Skin of body (tissue), 3 donors: Measurements from ENCODE around the gene DCAF12L1. TPM values are rescaled to one million over a fixed set of nuclear protein-coding genes. Genes with fewer than 3 reads are reported as not detected.

Source experiments
- DNase-seq: peaks from one replicate; lab custom pipeline; 2025; lab: John Stamatoyannopoulos, UW
- small RNA-seq: library from RNA; depleted of rRNA; stranded (forward); fragments of <200 nt; gene quantifications from one replicate; pipeline ENCODE3, GENCODE V24; 2014; ENCODE audit warnings: low replicate concordance
- total RNA-seq: library from RNA; depleted of rRNA; stranded (reverse); fragments of >200 nt; gene quantifications from one replicate; pipeline ENCODE4 v1.2.3, GENCODE V29; 2014

DCAF12L1 gene
- total RNA-seq: 0.89 TPM

DNA sequence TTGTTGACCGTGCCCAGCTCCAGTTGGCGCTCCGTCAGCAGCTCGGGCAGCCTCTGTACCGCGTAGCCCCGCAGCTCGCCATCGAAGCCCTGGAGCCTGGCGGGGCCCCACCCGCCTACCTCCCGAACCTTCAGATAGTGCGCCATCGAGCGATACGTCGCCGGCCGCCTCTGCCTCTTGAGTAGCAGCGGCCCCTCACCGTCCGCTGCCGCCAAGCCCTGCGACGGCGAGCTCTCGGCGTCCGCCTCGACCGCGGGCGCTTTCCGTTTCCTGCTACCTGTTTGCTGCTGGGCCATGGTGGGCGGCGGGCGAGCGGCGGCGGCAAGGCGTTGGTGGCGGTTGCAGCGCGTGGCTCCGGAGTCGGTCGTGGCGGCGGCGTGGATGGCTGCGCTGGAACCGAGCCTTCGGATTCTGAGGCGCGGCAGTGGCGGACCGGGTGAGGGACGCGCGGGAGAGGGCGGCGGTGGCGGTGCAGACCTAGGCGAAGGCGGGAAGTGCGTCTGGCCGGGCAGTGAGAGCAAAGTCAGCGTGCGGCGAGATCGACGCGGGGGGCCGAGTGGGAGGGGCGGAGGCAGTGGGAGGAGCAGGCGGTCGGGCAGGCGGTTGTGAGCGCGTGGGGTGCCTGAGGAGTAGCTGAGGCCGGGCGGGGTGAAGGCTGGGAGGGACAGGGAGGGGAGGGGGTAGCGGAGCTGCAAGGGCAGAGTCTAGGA is at the start of gene DCAF12L1:
Gene DCAF12L1 (minus strand): TSS at position 502 of the 710 bp plus-strand sequence. CDS start 206 bp downstream, at position 296.
- no peak for DNase-seq

DNA sequence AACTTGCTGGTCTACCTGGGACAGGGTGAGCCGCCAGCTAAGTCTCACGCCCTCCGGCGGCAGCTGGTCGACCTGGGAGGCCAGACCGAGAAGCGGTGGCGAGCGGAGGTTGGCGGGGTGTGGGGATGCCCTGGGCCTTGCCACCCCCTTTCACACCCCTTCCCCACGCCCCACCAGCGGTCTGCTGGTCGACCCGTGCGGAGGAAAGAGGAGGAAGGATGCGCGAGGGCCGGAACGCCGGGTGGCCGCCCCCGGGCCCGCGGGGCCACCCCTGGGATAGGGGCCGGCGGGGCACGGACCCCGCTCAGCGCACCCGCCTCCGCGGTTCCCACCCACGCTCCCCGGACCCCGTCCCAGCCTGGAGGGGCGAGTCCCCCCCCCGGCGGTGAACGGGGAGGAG is 28.3 kb upstream of the DCAF12L1 start:
- DNase-seq: no peak

DNA sequence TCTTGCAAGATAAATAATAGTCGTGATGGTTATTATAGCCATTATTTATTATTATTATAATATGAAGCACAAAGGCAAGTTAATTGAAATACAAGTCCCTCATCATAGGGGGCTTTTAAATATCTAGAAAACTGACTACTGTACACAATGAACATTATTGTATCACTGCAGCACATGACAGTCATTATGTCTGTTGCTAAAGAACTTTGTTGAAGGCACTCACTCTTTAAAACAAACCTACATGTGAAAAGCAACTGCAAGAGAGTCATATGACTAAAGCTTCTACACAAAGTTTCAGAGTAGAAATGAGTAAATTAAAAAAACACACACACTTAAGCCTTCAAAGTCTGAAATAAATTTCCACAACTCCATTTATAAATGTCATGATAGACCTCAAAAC is 23.3 kb upstream of the DCAF12L1 start:
- no peak for DNase-seq

DNA sequence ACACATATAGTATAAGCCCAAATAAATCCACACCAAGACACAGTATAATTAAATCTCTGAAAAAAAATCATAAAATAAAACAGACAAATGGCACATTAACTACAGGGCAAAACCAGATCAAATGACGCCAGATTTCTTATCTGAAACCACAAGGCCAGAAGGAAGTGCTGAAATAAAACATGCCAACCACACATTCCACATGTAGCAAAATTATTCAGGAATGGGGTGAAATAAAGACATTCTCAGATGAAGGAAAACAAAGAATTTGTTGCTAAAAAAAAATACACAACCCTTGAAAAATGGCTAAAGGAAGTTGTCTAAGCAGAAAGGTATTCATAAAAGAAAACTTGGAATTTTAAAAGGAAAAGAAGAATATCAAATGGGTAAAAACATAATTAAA is 4.5 kb upstream of the DCAF12L1 start:
- DNase-seq: no peak

DNA sequence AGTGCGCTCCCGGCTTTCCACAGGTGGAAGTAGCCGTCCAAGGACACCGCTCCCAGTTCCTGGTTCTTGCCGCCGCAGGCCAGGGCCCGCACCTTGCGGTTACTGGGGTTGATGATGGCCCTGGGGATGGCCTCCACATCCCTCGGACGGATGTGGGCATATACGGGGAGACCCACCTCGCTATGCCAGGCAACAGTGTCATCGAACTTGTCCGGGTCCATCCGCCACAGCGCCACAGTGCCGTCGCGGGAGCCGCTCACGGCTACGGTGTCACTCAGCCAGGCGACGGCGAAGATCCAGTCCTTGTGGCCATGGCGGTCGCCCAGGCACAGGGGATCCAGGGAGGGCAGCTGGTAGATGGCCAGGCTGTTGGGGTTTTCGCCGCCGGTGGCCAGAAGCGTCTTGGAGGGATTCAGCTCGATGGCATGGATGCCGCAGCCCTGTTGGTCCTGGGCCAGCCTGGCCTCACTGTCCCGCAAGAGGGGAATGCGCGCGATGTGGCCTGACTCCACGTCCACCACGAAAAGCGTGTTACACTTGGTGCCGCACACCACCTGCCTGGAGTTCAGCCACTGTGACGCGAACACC is 795 bp downstream of the DCAF12L1 start:
- no peak for DNase-seq

DNA sequence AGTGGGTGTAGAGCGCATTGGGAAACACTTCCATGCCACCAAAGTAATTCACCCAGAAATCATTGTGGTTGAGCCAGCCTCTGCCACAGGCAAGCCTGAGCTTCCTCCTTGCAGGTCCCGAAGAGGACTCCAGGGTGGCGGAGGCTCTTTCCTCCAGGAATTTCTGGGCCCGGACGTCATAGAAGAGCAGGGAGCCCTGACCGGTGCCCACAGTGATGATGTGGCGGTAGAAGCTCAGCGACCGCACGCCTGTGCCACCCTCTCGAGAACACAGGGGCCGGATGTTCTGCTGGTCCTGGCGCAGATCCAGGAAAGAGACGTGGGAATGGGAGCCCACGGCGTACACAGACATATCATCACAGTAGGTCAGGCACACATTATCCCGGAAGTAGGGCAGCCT is 1.3 kb downstream of the DCAF12L1 start:
- DNase-seq: no peak

DNA sequence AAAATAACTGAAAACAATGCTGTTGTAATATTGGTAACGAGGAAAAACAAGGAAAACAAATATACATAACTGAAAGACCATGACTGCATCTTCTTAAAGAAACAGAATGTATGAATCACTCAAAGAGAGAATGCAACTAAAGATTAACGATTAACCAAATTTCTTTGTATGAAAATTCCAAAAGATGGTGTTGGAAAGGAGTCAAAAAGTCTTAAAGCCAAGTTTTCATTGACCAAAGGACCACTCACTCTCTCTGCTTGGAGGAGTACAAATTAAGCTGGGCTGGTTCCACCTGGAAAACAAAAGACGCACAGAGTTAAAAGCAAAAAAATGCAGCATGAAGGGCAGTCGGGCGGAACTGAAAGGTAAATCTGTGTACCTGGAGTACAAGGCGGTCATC is 1.8 kb downstream of the DCAF12L1 start:
- DNase-seq: no peak

DNA sequence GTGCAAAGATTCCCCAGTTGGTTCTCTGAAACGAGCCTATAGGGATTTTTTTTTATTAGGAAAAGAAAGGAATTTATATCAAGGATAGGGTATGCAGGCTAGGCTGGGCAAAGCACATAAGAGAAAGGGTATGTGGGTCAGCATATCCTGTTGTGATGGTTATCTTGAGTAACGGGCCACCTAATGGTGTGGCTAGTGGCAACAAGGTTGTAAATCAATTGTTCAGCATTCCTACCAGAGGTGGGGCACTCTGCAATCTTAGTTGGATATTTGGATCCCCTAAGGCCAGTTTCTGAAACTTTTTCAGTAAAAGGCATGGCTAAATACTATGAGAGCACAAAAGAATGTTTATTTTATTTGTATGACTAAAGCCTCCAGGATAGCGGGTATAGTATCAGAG is 42.7 kb downstream of the DCAF12L1 start:
- DNase-seq: no peak

Small RNA genes lying within 50 kb of the gene (small RNA-seq; reads per million reads assigned to genes)
- not detected for gene Z69908.1
